Muscle of back (tissue), 11 donors: ENCODE results near the gene LYPD8. TPM values are rescaled to one million over a fixed set of nuclear protein-coding genes. Genes with fewer than 3 reads are reported as not detected.

ENCODE experiments used
- DNase-seq, 3 donors: peaks; one replicate each; pipeline versions ENCODE4 v3.0.0 to v3.0.0-alpha.2; 2013
- polyA plus RNA-seq, 10 donors: library from polyadenylated mRNA; unstranded; fragments of 120-200 nt; gene quantifications; one replicate each; pipeline ENCODE4 v1.2.1, GENCODE V29; 2013; ENCODE audit not compliant: insufficient read length in 10 of 10

LYPD8 gene
- polyA plus RNA-seq, 10 donors: not detected

DNA sequence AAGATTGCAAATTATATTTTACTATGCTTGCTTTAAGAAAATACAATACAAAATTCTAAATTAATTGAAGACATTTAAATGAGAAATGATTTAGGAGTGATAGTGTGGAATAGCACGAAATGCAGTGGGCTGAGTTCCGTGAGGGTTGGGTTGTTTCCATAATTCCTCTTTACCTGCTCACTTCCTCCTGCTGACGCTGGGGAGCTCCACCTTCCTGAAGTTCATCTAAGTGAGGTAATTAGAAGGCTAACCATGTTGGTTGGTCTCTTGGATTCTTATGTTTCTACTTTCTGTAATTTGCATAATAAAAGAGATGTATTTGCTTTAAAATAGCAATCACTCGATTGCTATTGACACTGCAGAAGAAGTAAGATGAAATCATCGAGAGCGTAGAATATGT lies 57.7 kb downstream of the LYPD8 start:
- no peak for DNase-seq

DNA sequence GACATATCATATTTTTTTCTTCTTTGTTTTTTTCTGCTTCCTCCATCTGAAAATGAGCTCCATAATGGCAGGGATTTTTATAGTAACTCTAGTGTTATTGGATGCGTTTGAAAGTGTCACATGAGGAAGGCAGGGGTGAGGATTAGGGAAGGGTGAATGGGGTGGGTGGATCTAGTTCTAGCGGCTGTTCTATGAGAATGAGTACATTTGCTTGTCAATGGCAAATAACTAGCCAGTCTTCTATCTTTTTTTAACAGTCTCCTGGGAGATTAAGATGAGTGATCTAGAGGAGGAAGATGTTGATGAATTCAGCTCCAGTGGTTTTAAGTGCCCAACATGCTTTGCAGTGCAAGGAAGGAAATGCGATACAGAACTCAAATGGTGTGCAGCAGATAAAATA lies 58.8 kb downstream of the LYPD8 start:
- no peak for DNase-seq

DNA sequence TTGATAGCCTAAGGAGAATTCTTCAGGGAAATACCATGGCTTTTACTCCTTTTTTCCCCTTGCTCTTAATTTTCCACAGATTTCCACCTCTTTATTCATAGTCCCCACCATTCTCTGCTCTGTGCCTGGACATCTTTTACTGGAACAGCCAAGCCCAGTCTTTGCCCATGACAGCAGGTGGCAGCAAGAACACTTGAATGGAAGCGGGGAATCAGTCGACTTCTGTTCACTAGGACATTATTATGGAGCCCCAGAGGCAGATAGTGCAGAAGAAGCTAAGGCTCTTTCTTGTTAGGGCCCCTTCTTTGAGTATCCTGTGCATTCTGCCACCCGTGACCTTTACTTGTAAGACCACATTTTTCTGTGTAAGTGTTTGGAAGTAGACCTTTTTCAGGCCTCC lies 59.3 kb downstream of the LYPD8 start:
- DNase-seq: no peak

DNA sequence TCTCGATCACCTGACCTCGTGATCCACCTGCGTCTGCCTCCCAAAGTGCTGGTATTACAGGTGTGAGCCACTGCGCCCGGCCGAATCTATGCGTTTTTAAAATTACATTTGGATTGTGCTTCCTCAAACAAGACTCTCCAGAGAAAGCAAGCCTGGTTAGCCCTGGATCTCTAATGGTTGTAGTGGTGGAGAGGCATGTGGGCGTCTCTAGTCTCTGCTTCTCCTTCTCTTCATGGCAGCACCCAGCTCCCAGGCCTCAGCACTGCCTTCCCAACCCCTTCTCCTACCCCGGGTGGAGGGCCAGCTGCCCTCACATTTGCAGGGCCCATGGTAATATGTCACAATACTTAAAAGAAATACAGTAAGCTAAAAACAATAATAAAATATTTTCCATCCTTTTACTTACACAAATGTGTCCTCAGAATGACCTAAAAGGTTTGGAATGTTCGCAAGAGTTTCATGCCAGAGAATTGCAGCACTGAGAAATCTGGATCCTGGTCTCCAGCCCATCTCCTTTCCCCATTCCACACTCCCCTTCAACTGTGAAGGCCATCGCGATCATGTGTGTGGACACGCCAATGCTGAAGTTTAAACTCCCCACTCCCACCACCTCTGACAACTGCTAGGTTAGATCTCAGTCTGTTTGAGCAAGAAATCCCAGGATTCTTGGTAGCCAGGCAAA lies 60.0 kb downstream of the LYPD8 start:
- no peak for DNase-seq

DNA sequence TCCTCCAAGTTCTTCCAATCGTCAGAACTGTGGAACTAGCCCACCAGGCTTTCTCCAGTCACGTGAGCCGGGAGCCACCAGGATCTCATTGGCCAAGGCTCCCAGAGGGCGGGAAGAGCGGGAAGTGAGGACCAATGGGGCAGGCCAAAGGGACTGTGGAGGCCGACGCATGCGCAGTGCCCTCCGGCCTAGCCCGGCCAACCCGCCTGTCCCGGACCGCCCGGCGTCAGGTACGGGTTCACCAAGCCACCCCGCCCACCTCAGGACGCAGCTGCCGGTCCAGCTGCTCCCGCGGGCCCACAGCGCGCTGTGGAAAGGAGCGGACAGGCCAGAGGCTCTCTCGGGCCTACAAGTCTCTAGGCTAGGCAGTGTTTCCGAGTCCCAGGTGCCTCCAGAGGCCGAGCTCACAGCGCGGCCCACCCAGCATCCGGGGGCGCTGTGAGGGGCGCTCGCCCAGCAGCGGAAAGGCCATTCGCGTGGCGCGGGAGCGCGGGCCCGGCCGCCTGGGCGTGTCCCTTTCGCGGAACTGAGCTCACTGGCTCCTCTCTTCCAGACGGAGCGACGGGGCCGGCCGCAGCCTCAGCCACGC lies 63.9 kb downstream of the LYPD8 start:
- DNase-seq: no peak

Other genes starting within 250 kb of the LYPD8 start
- gene OR2G6, start 247.7 kb downstream of the LYPD8 start, polyA plus RNA-seq: not detected
- gene OR2T29, start 193.0 kb downstream of the LYPD8 start, polyA plus RNA-seq: not detected
- not detected for gene OR2T34, start 181.0 kb downstream of the LYPD8 start, polyA plus RNA-seq
- gene OR2T10, start 158.1 kb downstream of the LYPD8 start, polyA plus RNA-seq: not detected
- not detected for gene OR2T11, start 120.7 kb downstream of the LYPD8 start, polyA plus RNA-seq
- not detected for gene OR2T35, start 110.5 kb downstream of the LYPD8 start, polyA plus RNA-seq
- gene OR2T27, start 100.2 kb downstream of the LYPD8 start, polyA plus RNA-seq: not detected
- gene OR14I1, start 53.0 kb downstream of the LYPD8 start, polyA plus RNA-seq: not detected
- gene SH3BP5L, start 70.2 kb upstream of the LYPD8 start, polyA plus RNA-seq: 10 to 100 TPM; 15.3 to 20.7 (median 18.4) TPM
- 10 to 100 TPM; 14.7 to 18.2 (median 16.4) TPM for gene ZNF672, start 82.5 kb upstream of the LYPD8 start, polyA plus RNA-seq
- gene ZNF692, start 103.3 kb upstream of the LYPD8 start, polyA plus RNA-seq: 10 to 100 TPM; 19.1 to 47.5 (median 26.0) TPM
- gene PGBD2, start 150.5 kb upstream of the LYPD8 start, polyA plus RNA-seq: 1 to 10 TPM; 3.9 to 6.7 (median 5.2) TPM